H1 (cell line): Measurements from ENCODE around the gene ZNF526. TPM values are rescaled to one million over a fixed set of nuclear protein-coding genes. Genes with fewer than 3 reads are reported as not detected.

Source experiments
- CTCF ChIA-PET: fragments of 300-600 bp; sonication (Branson Sonifier 250); formaldehyde crosslinking; loops from one replicate; lab custom pipeline; 2021; ENCODE audit not compliant: partially characterized antibody; lab: Charles Lee
- POLR2A ChIA-PET: fragments of 300-600 bp; sonication (Branson Sonifier 250); formaldehyde crosslinking; loops from one replicate; lab custom pipeline; 2021; ENCODE audit warnings: inconsistent platforms; ENCODE audit not compliant: partially characterized antibody; lab: Charles Lee
- DNase-seq, 2 experiments: peaks; one replicate each; pipeline versions ENCODE4 v3.0.0 to v3.0.0-alpha.2; 2010 to 2022; ENCODE audit warnings: low spot score in 2 of 2, low read depth in 1 of 2, mixed read lengths in 1 of 2
- FAIRE-seq: peaks from 2 replicates; lab custom pipeline; 2011; peaks lifted over from hg19 to GRCh38; lab: Jason Lieb, UNC
- H2AFZ ChIP-seq: 2 replicates; pipeline ENCODE4 v1.8.1; 2012; ENCODE audit warnings: low read length, inconsistent platforms
- H2AK5ac ChIP-seq: 2 replicates; pipeline ENCODE4 v1.6.1; 2013; ENCODE audit warnings: low read depth, low read length
- H2BK120ac ChIP-seq: replicated peaks from 2 replicates; pipeline ENCODE3; 2013; ENCODE audit warnings: low read depth, low read length, inconsistent platforms
- H2BK12ac ChIP-seq: 2 replicates; pipeline ENCODE4 v1.6.1; 2013; ENCODE audit warnings: low read depth, low read length
- H2BK15ac ChIP-seq: 2 replicates; pipeline ENCODE4 v1.6.1; 2013; ENCODE audit warnings: low read length
- H2BK20ac ChIP-seq: 2 replicates; pipeline ENCODE4 v1.6.1; 2013; ENCODE audit warnings: low read length
- H2BK5ac ChIP-seq: 2 replicates; pipeline ENCODE4 v1.6.1; 2013; ENCODE audit warnings: low read depth, low read length
- H3K14ac ChIP-seq: 2 replicates; pipeline ENCODE4 v1.6.1; 2013; ENCODE audit warnings: inconsistent platforms; ENCODE audit not compliant: insufficient read length
- H3K18ac ChIP-seq: 2 replicates; pipeline ENCODE4 v1.6.1; 2013; ENCODE audit warnings: low read length; ENCODE audit errors: extremely low read depth
- H3K23ac ChIP-seq: 2 replicates; pipeline ENCODE4 v1.6.1; 2013; ENCODE audit warnings: inconsistent platforms; ENCODE audit not compliant: insufficient read length
- H3K23me2 ChIP-seq: 2 replicates; pipeline ENCODE4 v1.6.1; 2013; ENCODE audit warnings: low read depth, low read length
- H3K27ac ChIP-seq: 2 replicates; pipeline ENCODE4 v1.6.1; 2011; ENCODE audit warnings: low read depth, low read length, inconsistent platforms
- H3K27me3 ChIP-seq, 4 experiments: replicated peaks in 1 of 4; 1 replicate in 1 of 4; 2 replicates in 3 of 4; pipeline versions ENCODE4 v1.6.1 to v1.8.1; 2011 to 2013; ENCODE audit warnings: low read length in 3 of 4, mild to moderate bottlenecking in 3 of 4, inconsistent platforms in 2 of 4, mixed read lengths in 2 of 4, moderate library complexity in 1 of 4; ENCODE audit not compliant: control insufficient read depth in 3 of 4, insufficient read depth in 3 of 4; ENCODE audit errors: extremely low read depth in 1 of 4
- H3K36me3 ChIP-seq, 4 experiments: 2 replicates each; pipeline versions ENCODE4 v1.6.1 to v1.8.1; 2011 to 2013; ENCODE audit warnings: mild to moderate bottlenecking in 4 of 4, low read length in 3 of 4, moderate library complexity in 2 of 4, control low read depth in 1 of 4, inconsistent platforms in 1 of 4; ENCODE audit not compliant: insufficient read depth in 4 of 4, control insufficient read depth in 2 of 4
- H3K4ac ChIP-seq: replicated peaks from 2 replicates; pipeline ENCODE3; 2013; ENCODE audit warnings: low read length, low read depth, mixed read lengths, inconsistent platforms; ENCODE audit not compliant: insufficient read length
- H3K4me1 ChIP-seq, 4 experiments: replicated peaks in 1 of 4; 1 replicate in 1 of 4; 2 replicates in 3 of 4; pipeline versions ENCODE4 v1.6.1 to v1.8.1; 2011 to 2013; ENCODE audit warnings: low read length in 3 of 4, inconsistent platforms in 2 of 4, mixed read lengths in 1 of 4; ENCODE audit not compliant: insufficient read depth in 4 of 4, control insufficient read depth in 3 of 4
- H3K4me2 ChIP-seq, 2 experiments: 2 replicates each; pipeline versions ENCODE4 v1.6.1 to v1.8.1; 2011 to 2013; ENCODE audit warnings: low read depth in 2 of 2, low read length in 2 of 2, control low read depth in 1 of 2, inconsistent platforms in 1 of 2, mild to moderate bottlenecking in 1 of 2; ENCODE audit not compliant: insufficient read depth in 1 of 2
- H3K4me3 ChIP-seq, 4 experiments: fragments of 200-600, 300-600 bp in 1 of 4; sonication (generic), shearing (Covaris generic), sonication (Bioruptor Twin) in 1 of 4; 2 replicates each; pipeline versions ENCODE4 v1.5.1 to v1.8.1; 2011 to 2016; ENCODE audit warnings: low read length in 4 of 4, low read depth in 3 of 4, control low read depth in 2 of 4, inconsistent platforms in 2 of 4, mild to moderate bottlenecking in 2 of 4, mixed read lengths in 1 of 4, moderate library complexity in 1 of 4; ENCODE audit not compliant: insufficient read depth in 2 of 4; ENCODE audit errors: extremely low read depth in 1 of 4
- H3K56ac ChIP-seq: replicated peaks from 2 replicates; pipeline ENCODE3; 2013; ENCODE audit warnings: low read depth, mild to moderate bottlenecking, mixed read lengths, low read length, inconsistent platforms; ENCODE audit not compliant: insufficient read length
- H3K79me1 ChIP-seq: 2 replicates; pipeline ENCODE4 v1.6.1; 2013; ENCODE audit warnings: low read depth, low read length, control low read depth
- H3K79me2 ChIP-seq, 2 experiments: 2 replicates each; pipeline versions ENCODE4 v1.6.1 to v1.8.1; 2012 to 2013; ENCODE audit warnings: low read length in 2 of 2, mild to moderate bottlenecking in 2 of 2, inconsistent platforms in 1 of 2; ENCODE audit not compliant: insufficient read depth in 2 of 2, control insufficient read depth in 1 of 2
- H3K9ac ChIP-seq, 4 experiments: replicated peaks in 1 of 4; 1 replicate in 1 of 4; 2 replicates in 3 of 4; pipeline versions ENCODE4 v1.6.1 to v1.8.1; 2011 to 2013; ENCODE audit warnings: low read depth in 3 of 4, low read length in 3 of 4, control low read depth in 2 of 4, mild to moderate bottlenecking in 2 of 4, moderate library complexity in 2 of 4, inconsistent platforms in 1 of 4; ENCODE audit errors: extremely low read depth in 1 of 4
- H3K9me3 ChIP-seq, 2 experiments: 2 replicates each; pipeline versions ENCODE4 v1.6.1 to v1.8.1; 2012 to 2013; ENCODE audit warnings: mild to moderate bottlenecking in 2 of 2, moderate library complexity in 2 of 2, control low read depth in 1 of 2, inconsistent platforms in 1 of 2, low read depth in 1 of 2, low read length in 1 of 2, mixed read lengths in 1 of 2; ENCODE audit not compliant: insufficient read depth in 2 of 2
- H4K20me1 ChIP-seq, 2 experiments: replicated peaks in 1 of 2; 2 replicates each; pipeline versions ENCODE3 to v1.8.1; 2011 to 2013; ENCODE audit warnings: inconsistent platforms in 2 of 2, low read length in 2 of 2, mild to moderate bottlenecking in 1 of 2; ENCODE audit not compliant: insufficient read depth in 2 of 2, control insufficient read depth in 1 of 2
- H4K5ac ChIP-seq: 2 replicates; pipeline ENCODE4 v1.6.1; 2013; ENCODE audit warnings: low read length, low read depth, mixed read lengths, inconsistent platforms; ENCODE audit not compliant: insufficient read length
- H4K8ac ChIP-seq: 2 replicates; pipeline ENCODE4 v1.8.0; 2013; ENCODE audit warnings: mild to moderate bottlenecking, moderate library complexity, low read length, inconsistent platforms; ENCODE audit not compliant: insufficient read depth; ENCODE audit errors: extremely low read depth
- H4K91ac ChIP-seq: replicated peaks from 2 replicates; pipeline ENCODE3; 2013; ENCODE audit warnings: low read length, mixed read lengths, inconsistent platforms; ENCODE audit not compliant: insufficient read length
- BACH1 ChIP-seq: IDR thresholded peaks from 2 replicates; pipeline ENCODE4 v1.6.1; 2012; ENCODE audit warnings: low read length, improper control_type of control experiment
- CEBPB ChIP-seq: IDR thresholded peaks from 2 replicates; pipeline ENCODE4 v1.6.1; 2012; ENCODE audit warnings: low read depth, low read length
- CHD2 ChIP-seq: IDR thresholded peaks from 2 replicates; pipeline ENCODE4 v1.6.1; 2012; ENCODE audit warnings: low read length, improper control_type of control experiment
- EGR1 ChIP-seq: IDR thresholded peaks from 2 replicates; pipeline ENCODE4 v1.6.1; 2011; ENCODE audit warnings: low read depth, low read length, borderline replicate concordance
- EZH2 ChIP-seq: fragments of 200-600 bp; sonication (generic); IDR thresholded peaks from 2 replicates; pipeline ENCODE4 v1.7.1; 2012; ENCODE audit warnings: low read depth, mild to moderate bottlenecking, moderate library complexity, low read length, inconsistent platforms; ENCODE audit not compliant: severe bottlenecking
- NANOG ChIP-seq: IDR thresholded peaks from 2 replicates; pipeline ENCODE4 v1.6.1; 2011; ENCODE audit warnings: low read length, low read depth, mild to moderate bottlenecking, inconsistent platforms; ENCODE audit not compliant: insufficient read depth, poor library complexity, severe bottlenecking
- SIX5 ChIP-seq: IDR thresholded peaks from 2 replicates; pipeline ENCODE4 v1.6.1; 2011; ENCODE audit warnings: mild to moderate bottlenecking, low read depth, low read length
- WGBS, 2 experiments: shearing (Covaris generic) in 1 of 2; methylation state at CpG; one replicate each; pipeline versions ENCODE4 v1.1.6 to v1.1.7; 2013 to 2015; ENCODE audit warnings: low lambda C conversion rate in 2 of 2, mixed read lengths in 2 of 2, inconsistent platforms in 1 of 2, low coverage in 1 of 2, missing lambda C conversion rate in 1 of 2; ENCODE audit not compliant: insufficient replicate concordance in 2 of 2, insufficient coverage in 1 of 2, insufficient read length in 1 of 2; ENCODE audit errors: extremely low coverage in 1 of 2, missing lambda C conversion rate in 1 of 2; 5-methylcytosine and 5-hydroxymethylcytosine counted together
- polyA plus RNA-seq, 7 experiments: library from polyadenylated mRNA; depleted of rRNA in 3 of 7; stranded (reverse) in 5 of 7; unstranded in 2 of 7; fragments of >200 nt in 5 of 7; fragments of 200-250 nt in 2 of 7; gene quantifications; 1 replicate in 5 of 7; 2 replicates in 1 of 7; 4 replicates in 1 of 7; pipeline versions ENCODE4 v1.2.1 to v1.2.3, GENCODE V29; 2011 to 2013; ENCODE audit warnings: missing spikeins in 2 of 7, mixed read lengths in 2 of 7
- total RNA-seq: library from RNA; stranded (reverse); fragmentation: NEBNext Ultra II Directional; extraction: Animal tissue kit (Norgen Biotek cat#: 25700); gene quantifications from 2 replicates; pipeline ENCODE4 v1.2.1, GENCODE V29; 2021
- TF ChIP-seq, protein P1 (sequence below): IDR thresholded peaks from 2 replicates; pipeline ENCODE4 v1.6.1; 2012; ENCODE audit warnings: low read length, inconsistent platforms

The ZNF526 gene
- total and polyA plus RNA-seq, 2 of the 8 experiments (the other 6 are each of a cell fraction or from before 2014, with no cell fraction given): 8.4 to 14.1 TPM

DNA sequence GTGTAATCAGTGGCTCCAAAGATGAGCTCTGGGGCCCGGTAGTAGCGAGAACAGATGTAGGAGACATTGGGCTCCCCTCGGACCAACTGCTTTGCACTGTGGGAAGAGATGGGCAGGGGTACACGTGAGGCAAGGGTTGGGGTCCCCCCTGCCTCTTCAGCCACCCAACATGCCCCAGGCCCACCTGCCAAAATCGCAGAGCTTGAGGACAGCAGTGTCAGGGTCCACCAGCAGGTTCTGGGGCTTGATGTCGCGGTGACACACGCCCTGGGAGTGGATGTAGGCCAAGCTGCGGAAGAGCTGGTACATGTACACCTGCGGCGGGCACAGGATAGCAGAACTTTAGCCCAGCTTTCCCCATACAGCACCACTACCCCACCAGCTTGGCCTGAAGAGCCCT is 14.3 kb downstream of the ZNF526 start:
- no peaks in the 10 kb centered on the region for H3K79me2 ChIP-seq
- no peaks in the 10 kb centered on the region for H3K4me1 ChIP-seq
- peaks cover 8 to 58% (median 36%) of the 10 kb centered on the region in 4 experiments; a peak in 7 of 8 replicates for H3K36me3 ChIP-seq
- no peak overlapping the region for H2BK5ac ChIP-seq
- no peak overlapping the region for H4K91ac ChIP-seq
- H3K27ac ChIP-seq: no peak overlapping the region
- H4K8ac ChIP-seq: no peak overlapping the region
- FAIRE-seq: no peak
- H2BK12ac ChIP-seq: no peak overlapping the region
- ChIA-PET POLR2A (interaction anchor here (1.2 to 4.5 kb wide), 5 partner anchors 8 to 17 kb away, joined by 3 to 21 read pairs (median 9); partner anchors contain the start of genes DEDD2 and ZNF526), CTCF (interaction anchor here (0.9 to 2.5 kb wide), 7 partner anchors 9 to 125 kb away, joined by 3 to 6 read pairs (median 4); partner anchors contain the start of gene ZNF526)
- H2AK5ac ChIP-seq: no peak overlapping the region
- no peak overlapping the region for H3K18ac ChIP-seq
- H3K79me1 ChIP-seq: no peaks in the 10 kb centered on the region; the same call in none of the 2 replicates
- no peaks in the 10 kb centered on the region for H3K27me3 ChIP-seq
- no peak overlapping the region for H2BK15ac ChIP-seq
- no peak overlapping the region for H3K4ac ChIP-seq
- H3K23ac ChIP-seq: no peak overlapping the region
- no peaks in the 10 kb centered on the region for H3K23me2 ChIP-seq
- H3K4me2 ChIP-seq: no peak overlapping the region
- H2BK20ac ChIP-seq: no peak overlapping the region
- WGBS, 2 experiments: 96% methylated on average over 11 of the region's 11 CpGs; no CpG with 5 or more reads in 1 of the 2 experiments
- H3K4me3 ChIP-seq: no peak overlapping the region
- peaks cover 11 to 26% of the 10 kb centered on the region in 2 experiments for H4K20me1 ChIP-seq
- no peak overlapping the region for H4K5ac ChIP-seq
- H3K9ac ChIP-seq: no peak overlapping the region
- TF ChIP-seq, protein P1, sequence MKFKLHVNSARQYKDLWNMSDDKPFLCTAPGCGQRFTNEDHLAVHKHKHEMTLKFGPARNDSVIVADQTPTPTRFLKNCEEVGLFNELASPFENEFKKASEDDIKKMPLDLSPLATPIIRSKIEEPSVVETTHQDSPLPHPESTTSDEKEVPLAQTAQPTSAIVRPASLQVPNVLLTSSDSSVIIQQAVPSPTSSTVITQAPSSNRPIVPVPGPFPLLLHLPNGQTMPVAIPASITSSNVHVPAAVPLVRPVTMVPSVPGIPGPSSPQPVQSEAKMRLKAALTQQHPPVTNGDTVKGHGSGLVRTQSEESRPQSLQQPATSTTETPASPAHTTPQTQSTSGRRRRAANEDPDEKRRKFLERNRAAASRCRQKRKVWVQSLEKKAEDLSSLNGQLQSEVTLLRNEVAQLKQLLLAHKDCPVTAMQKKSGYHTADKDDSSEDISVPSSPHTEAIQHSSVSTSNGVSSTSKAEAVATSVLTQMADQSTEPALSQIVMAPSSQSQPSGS: no peak
- TF ChIP-seq EGR1 (no peak), SIX5 (no peak), CEBPB (no peak), NANOG (no peak), BACH1 (no peak), EZH2 (no peak), CHD2 (no peak)
- no peak overlapping the region for H3K14ac ChIP-seq
- H3K9me3 ChIP-seq: no peaks in the 10 kb centered on the region
- H2BK120ac ChIP-seq: no peak overlapping the region
- H2AFZ ChIP-seq: no peak overlapping the region
- no peak for DNase-seq
- H3K56ac ChIP-seq: no peak overlapping the region
